Measurements from ENCODE around the gene TIAM2. TPM values are rescaled to one million over a fixed set of nuclear protein-coding genes. Genes with fewer than 3 reads are reported as not detected.

Gene TIAM2
- total and polyA plus RNA-seq, 7 donors = 1.2 to 15.8 (median 11.0) TPM

DNA sequence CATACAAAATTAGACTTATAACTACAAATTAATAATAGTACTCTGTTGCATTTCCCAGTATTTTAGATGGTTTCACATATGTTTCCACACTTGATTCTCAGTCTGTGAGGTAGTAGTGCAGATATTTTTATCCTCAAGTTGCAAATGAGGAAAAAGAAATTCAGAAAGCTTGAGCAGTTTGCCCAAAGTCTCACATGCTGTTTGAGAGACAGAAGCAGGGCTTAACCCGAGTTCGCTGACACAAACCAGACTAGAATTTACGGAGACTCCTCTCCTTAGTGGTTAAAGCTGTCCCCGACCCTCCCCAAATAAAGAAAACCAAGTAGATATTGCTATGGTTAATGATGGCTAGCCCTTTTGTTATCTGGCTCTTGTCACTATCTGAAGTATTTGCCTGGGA, 126.2 kb downstream of the TIAM2 start:
- WGBS, 2 donors = 63 to 75% methylated on average over 4 of the region's 4 CpGs
- no peak for DNase-seq
- Histone ChIP-seq H3K36me3 (no peaks in the 10 kb centered on the region), H3K27ac (peak overlapping the region in 3 of 4 donors; percentile 69 to 76 (median 70)), H3K9me3 (no peaks in the 10 kb centered on the region), H3K4me3 (peak overlapping the region; percentile 5 to 34 (median 26)), H3K4me1 (peaks cover 0 to 27% (median 14%) of the 10 kb centered on the region in 4 donors), H3K27me3 (no peaks in the 10 kb centered on the region)
- intact Hi-C loops (cut with DNase I) = no loop called here
- TF ChIP-seq, protein P1, sequence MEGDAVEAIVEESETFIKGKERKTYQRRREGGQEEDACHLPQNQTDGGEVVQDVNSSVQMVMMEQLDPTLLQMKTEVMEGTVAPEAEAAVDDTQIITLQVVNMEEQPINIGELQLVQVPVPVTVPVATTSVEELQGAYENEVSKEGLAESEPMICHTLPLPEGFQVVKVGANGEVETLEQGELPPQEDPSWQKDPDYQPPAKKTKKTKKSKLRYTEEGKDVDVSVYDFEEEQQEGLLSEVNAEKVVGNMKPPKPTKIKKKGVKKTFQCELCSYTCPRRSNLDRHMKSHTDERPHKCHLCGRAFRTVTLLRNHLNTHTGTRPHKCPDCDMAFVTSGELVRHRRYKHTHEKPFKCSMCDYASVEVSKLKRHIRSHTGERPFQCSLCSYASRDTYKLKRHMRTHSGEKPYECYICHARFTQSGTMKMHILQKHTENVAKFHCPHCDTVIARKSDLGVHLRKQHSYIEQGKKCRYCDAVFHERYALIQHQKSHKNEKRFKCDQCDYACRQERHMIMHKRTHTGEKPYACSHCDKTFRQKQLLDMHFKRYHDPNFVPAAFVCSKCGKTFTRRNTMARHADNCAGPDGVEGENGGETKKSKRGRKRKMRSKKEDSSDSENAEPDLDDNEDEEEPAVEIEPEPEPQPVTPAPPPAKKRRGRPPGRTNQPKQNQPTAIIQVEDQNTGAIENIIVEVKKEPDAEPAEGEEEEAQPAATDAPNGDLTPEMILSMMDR (IDR thresholded peaks at IDR 0.05) = no peak
- TF ChIP-seq EP300 (IDR thresholded peaks at IDR 0.05) (no peak), POLR2AphosphoS5 (IDR thresholded peaks at IDR 0.05) (no peak), POLR2A (IDR thresholded peaks at IDR 0.05) (no peak)

DNA sequence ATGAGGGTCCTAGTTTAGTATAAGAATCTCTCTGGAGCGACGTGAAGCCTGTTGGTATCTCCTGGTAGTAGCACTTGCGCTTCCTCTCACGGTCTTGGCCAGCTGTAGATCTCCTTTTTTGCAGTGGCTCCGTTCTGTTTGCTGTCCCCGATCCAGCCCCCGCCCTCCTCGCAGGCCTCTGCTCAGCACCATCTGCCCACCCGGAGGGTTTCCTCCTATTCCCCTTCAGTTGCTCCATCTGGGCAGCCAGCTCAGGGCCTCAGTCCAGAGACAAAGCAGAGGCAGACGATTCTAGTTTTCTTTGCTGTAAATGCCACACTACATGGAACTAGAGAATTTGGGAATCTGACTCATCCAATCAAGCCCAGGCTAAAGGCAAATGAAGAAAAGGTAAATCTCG, 126.6 kb downstream of the TIAM2 start:
- TF ChIP-seq, protein P1 (IDR thresholded peaks at IDR 0.05) = peak in 1 of 4 experiments; percentile 26
- no peak for TF ChIP-seq POLR2A (IDR thresholded peaks at IDR 0.05)
- intact Hi-C loops (cut with DNase I) = no loop called here
- peak; percentile 67 for DNase-seq
- peaks cover 0 to 27% (median 14%) of the 10 kb centered on the region in 4 donors for H3K4me1 ChIP-seq
- H3K9me3 ChIP-seq = no peaks in the 10 kb centered on the region
- H3K27ac ChIP-seq = peak overlapping the region in 3 of 4 donors; percentile 69 to 76 (median 70)
- H3K4me3 ChIP-seq = peak overlapping the region; percentile 5 to 34 (median 26)
- no peaks in the 10 kb centered on the region for H3K36me3 ChIP-seq
- WGBS, 2 donors = 49 to 81% methylated on average over 11 of the region's 11 CpGs
- H3K27me3 ChIP-seq = no peaks in the 10 kb centered on the region

DNA sequence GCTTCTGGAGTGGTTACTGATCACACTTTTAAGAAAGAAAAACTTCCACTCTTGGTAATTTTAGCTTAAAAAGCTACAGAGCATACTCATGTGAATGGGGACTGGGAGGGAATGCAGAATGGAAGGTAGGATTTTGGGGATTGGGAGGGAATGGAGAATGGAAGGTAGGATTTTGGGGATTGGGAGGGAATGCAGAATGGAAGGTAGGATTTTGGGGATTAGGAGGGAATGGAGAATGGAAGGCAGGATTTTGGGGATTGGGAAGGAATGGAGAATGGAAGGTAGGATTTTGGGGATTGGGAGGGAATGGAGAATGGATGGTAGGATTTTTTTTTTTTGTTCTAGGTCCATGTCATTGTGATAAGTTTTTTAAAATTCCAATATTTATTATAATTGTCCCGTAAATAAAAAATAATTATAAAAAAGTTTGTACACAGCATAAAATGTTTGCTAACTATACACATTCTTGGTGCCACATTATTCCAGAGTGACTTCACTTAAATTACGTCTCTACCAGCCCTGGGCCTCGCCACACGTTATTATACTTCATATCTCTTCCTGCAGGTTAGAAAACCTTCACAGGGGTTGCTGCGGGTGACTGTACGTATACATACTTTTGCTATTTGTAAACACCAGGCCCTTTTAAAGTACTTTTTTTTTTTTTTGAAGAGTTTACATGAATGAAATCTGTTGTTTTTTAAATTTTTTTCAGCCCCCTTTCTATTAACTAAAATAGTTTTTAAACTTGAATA, 127.3 kb downstream of the TIAM2 start:
- no peak for TF ChIP-seq EP300 (IDR thresholded peaks at IDR 0.05)
- intact Hi-C loops (cut with DNase I) = no loop called here
- peak overlapping the region in 3 of 4 donors; percentile 69 to 76 (median 70) for H3K27ac ChIP-seq
- WGBS, 2 donors = 90 to 92% methylated on average over 6 of the region's 6 CpGs
- peak overlapping the region in 1 of 4 donors; percentile 34 for H3K4me3 ChIP-seq
- H3K9me3 ChIP-seq = no peaks in the 10 kb centered on the region
- no peaks in the 10 kb centered on the region for H3K27me3 ChIP-seq
- no peak for DNase-seq
- H3K4me1 ChIP-seq = peaks cover 0 to 27% (median 14%) of the 10 kb centered on the region in 4 donors
- H3K36me3 ChIP-seq = no peaks in the 10 kb centered on the region

DNA sequence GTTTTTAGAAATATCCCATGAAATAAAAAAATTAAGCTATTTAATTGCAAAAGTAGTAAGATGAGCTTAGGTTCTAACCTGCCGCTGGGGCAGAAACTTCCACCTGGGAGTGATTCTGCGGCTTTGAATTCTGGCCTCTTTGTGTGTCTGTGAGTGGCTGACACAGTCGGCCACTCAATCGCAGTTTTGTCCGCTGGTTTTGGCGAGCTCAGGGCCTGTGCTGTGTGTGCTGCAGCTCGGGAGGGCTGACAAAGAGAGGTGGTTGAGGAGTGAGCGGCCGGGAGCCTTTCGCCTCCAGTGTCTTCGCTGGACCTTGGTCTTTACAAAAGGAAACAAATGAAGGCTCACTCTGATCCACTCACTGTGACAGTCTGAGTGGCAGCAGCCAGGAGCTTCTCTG, 128.4 kb downstream of the TIAM2 start:
- intact Hi-C loops (cut with DNase I) = no loop called here
- H3K27me3 ChIP-seq = no peaks in the 10 kb centered on the region
- WGBS, 2 donors = 92 to 95% methylated on average over 11 of the region's 11 CpGs
- no peak overlapping the region for H3K4me3 ChIP-seq
- TF ChIP-seq EP300 (IDR thresholded peaks at IDR 0.05) (no peak), POLR2AphosphoS5 (IDR thresholded peaks at IDR 0.05) (no peak), POLR2A (IDR thresholded peaks at IDR 0.05) (no peak)
- TF ChIP-seq, protein P1 (IDR thresholded peaks at IDR 0.05) = no peak
- H3K4me1 ChIP-seq = peaks cover 0 to 27% (median 14%) of the 10 kb centered on the region in 4 donors
- H3K36me3 ChIP-seq = no peaks in the 10 kb centered on the region
- no peak overlapping the region for H3K27ac ChIP-seq
- DNase-seq = no peak
- no peaks in the 10 kb centered on the region for H3K9me3 ChIP-seq

DNA sequence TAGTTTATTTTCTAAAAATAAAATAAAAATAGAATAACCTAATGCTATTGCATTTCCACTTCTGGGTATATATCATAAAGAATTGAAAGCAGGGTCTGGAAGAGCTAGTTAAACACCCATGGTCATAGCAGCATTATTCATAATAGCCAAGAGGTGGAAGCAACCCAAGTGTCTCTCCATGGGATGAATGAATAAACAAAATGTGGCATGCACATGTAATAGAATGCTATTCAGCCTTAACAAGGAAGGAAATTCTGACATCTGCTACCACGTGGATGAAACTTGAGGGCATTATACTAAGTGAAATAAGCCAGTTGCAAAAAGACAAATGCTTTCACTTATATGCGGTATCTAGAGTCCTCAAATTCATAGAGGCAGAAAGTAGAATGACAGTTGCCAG, 130.8 kb downstream of the TIAM2 start:
- 71 to 81% methylated on average over 2 of the region's 2 CpGs for WGBS, 2 donors
- TF ChIP-seq POLR2AphosphoS5 (IDR thresholded peaks at IDR 0.05) (no peak), EP300 (IDR thresholded peaks at IDR 0.05) (no peak), POLR2A (IDR thresholded peaks at IDR 0.05) (no peak)
- TF ChIP-seq, protein P1 (IDR thresholded peaks at IDR 0.05) = no peak
- Histone ChIP-seq H3K4me1 (peaks cover 0 to 13% (median 6%) of the 10 kb centered on the region in 4 donors), H3K27ac (no peak overlapping the region), H3K27me3 (no peaks in the 10 kb centered on the region), H3K36me3 (peaks cover 0 to 10% (median 0%) of the 10 kb centered on the region in 4 donors), H3K9me3 (no peaks in the 10 kb centered on the region), H3K4me3 (no peak overlapping the region)
- DNase-seq = no peak
- intact Hi-C loops (cut with DNase I) = no loop called here

Data from sigmoid colon (tissue), 7 donors.